Measurements from ENCODE around the gene FCGR1A.
"Not testable (repeated sequence)": the region's sequence is repeated elsewhere in the genome, so short reads cannot be mapped to it uniquely, and the experiment has no call there.

GRCh38 chr1:149764087-149764800 is 18.2 kb upstream of the FCGR1A start:
- TF ChIP-seq POLR2A, CTCF (IDR thresholded peaks at IDR 0.05): not testable (repeated sequence)
